Hypothalamus (tissue), 51 donors: ENCODE data around the gene ARL13A.
"Not testable (repeated sequence)": the region's sequence is repeated elsewhere in the genome, so short reads cannot be mapped to it uniquely, and the experiment has no call there.

Experiments used
- DNase-seq, 51 donors: peaks; one replicate each; lab custom pipeline; 2025; lab: John Stamatoyannopoulos, UW

Gene ARL13A

DNA sequence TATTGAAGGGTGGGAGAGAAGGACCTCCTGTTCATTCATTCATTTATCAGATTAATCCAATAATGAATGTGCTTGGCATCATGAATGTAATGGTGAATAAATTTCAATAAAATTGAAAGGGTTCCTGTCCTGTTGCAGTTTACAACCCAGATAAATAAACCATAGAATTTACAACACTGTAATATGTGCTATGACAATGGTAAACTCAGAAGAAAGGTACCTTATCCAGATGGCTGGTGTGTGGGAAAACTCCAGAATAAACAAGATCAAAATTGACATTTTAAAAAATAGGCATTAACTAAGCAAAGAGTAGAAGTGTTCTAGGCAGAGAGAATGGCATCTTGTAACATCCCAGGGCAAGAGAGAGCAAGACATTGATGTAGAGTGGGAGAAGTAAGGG is 15.3 kb downstream of the ARL13A start:
- DNase-seq = no peak

GRCh38 chrX:100990139-100990538 is 20.6 kb downstream of the ARL13A start:
- DNase-seq = no peak

- DNase-seq = no peak
Measured at GRCh38 chrX:100994352-100995281, 25.1 kb downstream of the ARL13A start.

DNA sequence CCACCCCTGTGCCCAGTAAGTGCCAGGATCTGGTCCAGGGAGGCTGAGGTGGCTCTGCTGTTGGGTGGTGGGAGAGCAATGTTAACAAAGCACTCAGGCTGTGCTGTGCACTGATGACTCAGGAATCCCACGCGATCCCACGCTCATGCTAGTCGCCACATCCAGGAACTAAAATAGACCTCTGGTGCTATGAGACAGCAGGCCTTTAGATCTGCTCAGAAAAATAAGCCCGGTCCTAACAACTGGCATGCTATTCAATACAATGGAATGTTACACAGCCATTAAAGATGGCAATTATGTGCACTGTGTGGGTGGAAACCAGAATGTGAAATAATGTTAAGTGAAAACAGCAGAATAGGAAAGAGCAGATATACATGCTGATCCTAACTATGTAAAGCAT is 26.0 kb downstream of the ARL13A start:
- peak in 2 of 51 donors; percentile 1 to 37 for DNase-seq

DNA sequence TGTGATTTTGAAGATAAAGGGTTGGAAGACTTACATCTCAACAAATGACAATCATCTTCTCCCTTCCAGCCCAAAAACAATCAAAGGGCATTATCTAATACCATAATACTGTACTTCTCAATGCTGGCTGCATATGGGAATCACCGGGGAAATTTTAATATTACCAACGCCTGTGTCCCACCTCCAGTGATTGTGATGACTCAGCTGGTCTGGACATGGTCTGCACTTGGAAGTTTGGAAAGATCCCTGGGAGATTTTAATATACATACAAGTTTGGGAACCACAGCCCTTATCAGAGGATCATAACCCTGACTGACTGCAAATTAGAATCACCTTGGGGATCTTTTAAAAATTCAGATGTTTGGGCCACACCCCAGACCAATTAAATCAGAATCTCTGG is 29.9 kb downstream of the ARL13A start:
- DNase-seq = no peak

GRCh38 chrX:101009090-101009489 is 39.6 kb downstream of the ARL13A start:
- no peak for DNase-seq

DNA sequence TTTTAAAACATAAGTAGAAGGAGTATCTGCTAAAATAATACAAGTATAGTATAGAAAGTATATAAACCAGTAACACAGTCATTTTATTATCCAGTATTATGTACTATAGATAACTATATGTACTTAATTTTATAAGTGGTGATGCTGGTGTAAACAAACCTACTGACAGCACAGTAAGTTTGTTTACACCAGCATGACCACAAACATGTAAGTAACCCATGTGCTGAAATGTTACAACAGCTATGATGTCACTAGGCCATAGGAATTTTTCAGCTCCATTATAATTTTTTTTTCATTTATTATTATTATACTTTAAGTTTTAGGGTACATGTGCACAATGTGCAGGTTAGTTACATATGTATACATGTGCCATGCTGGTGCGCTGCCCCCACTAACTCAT is 42.5 kb downstream of the ARL13A start:
- not testable (repeated sequence) for DNase-seq

DNA sequence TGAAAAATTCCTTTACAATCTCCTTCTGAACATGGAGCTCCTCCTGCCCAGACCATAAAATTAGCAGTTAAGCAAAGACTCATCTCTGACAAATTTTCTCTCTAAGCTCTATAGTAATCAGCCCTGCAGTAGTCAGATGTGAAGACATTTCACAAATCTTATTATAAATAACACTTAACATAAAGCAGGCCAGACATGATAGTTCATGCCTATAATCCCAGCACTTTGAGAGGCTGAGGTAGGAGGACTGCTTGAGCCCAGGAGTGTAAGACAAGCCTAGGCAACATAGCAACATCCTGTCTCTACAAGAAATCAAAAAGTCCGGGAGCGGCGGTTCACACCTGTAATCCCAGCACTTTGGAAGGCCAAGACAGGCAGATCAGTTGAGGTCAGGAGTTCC is 52.5 kb downstream of the ARL13A start:
- DNase-seq = no peak

DNA sequence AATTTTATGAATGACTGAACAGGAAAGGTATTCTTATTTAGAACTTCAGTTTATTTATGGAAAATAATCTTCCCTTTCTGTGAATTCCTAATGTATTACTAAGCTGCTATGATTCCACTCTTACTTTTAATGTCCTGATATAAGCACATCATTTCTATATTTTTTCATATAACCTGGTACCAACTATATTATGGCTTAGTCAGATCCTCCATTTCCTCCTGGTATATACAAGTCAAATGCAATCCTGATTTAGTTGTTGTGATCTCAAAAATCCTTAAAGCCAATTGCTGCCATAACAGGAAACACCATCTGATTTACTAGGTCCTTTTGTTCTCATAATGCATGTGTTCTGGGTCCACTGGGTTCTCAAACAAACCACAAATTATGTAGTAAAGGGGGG is 55.6 kb downstream of the ARL13A start:
- DNase-seq = no peak

DNA sequence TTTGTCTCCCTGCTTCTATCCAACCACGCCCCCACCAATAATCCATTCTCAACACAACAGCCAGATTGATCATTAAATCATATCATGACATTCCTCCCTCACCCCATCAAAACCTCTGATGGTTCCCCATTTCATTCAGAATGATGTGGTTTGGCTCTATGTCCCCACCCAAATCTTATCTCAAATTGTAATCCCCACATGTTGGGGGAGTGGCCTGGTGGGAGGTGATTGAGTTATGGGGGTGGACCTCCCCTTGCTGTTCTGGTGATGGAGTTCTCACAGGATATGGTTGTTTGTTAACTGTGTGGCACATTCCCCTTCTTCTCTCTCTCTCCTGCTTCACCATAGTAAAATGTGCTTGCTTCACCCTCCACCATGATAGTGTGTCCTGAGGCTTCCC is 59.1 kb downstream of the ARL13A start:
- no peak for DNase-seq

DNA sequence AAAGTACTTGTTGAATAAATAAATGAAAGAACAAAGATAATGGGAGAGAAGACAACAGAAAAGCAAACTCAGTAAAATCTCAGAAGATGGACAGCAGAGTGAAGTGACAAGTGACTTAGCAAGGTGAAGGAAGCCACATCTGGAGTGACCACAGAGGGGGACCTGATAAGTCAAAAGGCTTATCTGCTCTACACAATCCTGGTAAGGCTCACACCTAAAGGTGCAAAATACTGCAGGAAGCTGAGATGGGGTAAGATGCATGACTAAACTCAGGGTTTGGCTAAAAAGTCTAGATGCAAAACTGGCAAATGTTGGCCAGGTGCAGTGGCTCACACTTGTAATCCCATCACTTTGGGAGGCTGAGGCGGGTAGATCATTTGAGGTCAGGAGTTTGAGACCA is 60.2 kb downstream of the ARL13A start:
- DNase-seq = no peak

DNA sequence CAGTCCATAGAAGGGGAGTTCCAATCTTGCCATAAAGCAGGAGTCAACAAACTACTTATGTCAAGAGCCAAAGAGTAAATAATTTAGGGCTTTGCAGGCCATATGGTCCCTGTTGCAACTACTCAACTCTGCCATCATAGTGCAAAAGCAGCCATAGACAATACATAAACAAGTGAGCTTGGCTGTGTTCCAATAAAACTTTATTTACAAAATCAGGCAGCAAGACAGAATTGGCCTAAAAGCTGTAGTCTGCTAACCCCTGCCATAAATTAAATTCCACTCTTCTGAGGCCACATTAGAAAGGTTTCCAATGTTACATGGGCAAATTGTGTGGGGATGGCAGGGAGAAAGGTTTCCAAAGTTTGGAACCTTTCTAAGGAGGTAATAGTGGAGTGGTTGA is 67.7 kb downstream of the ARL13A start:
- no peak for DNase-seq

- no peak for DNase-seq
Measured at GRCh38 chrX:101040197-101040596, 70.7 kb downstream of the ARL13A start.
